ENCODE data around the gene SERINC2.
A peak's percentile ranks its signal among the peaks of the same experiment; 100 is the strongest.

Gene SERINC2

GRCh38 chr1:31415658-31416057 is 2.6 kb downstream of the SERINC2 start:
- Histone ChIP-seq H3K4me3 (ENCODE audit: low read depth, low read length) (no peak overlapping the region; the same call in 1 of the 2 replicates), H3K27ac (ENCODE audit: low read depth, low read length) (no peak overlapping the region), H2AFZ (ENCODE audit: low read length, unreplicated experiment) (no peak overlapping the region), H3K36me3 (ENCODE audit: insufficient read depth, low read length) (no peaks in the 10 kb centered on the region), H3K79me2 (ENCODE audit: control insufficient read depth, insufficient read depth, low read length, unreplicated experiment) (peaks cover 42% of the 10 kb centered on the region), H3K4me1 (ENCODE audit: control insufficient read depth, insufficient read depth, low read length, unreplicated experiment) (peaks cover 46% of the 10 kb centered on the region), H3K27me3 (ENCODE audit: insufficient read depth, low read length) (no peaks in the 10 kb centered on the region)

GRCh38 chr1:31416101-31416736 is 3.2 kb downstream of the SERINC2 start:
- peaks cover 44% of the 10 kb centered on the region for H3K79me2 ChIP-seq (ENCODE audit: control insufficient read depth, insufficient read depth, low read length, unreplicated experiment)
- peaks cover 43% of the 10 kb centered on the region for H3K4me1 ChIP-seq (ENCODE audit: control insufficient read depth, insufficient read depth, low read length, unreplicated experiment)
- H3K27me3 ChIP-seq (ENCODE audit: insufficient read depth, low read length): no peaks in the 10 kb centered on the region
- no peak overlapping the region for H2AFZ ChIP-seq (ENCODE audit: low read length, unreplicated experiment)
- H3K27ac ChIP-seq (ENCODE audit: low read depth, low read length): no peak overlapping the region
- H3K36me3 ChIP-seq (ENCODE audit: insufficient read depth, low read length): no peaks in the 10 kb centered on the region
- no peak overlapping the region for H3K4me3 ChIP-seq (ENCODE audit: low read depth, low read length)

- Histone ChIP-seq H3K4me3 (ENCODE audit: low read depth, low read length) (no peak overlapping the region), H2AFZ (ENCODE audit: low read length, unreplicated experiment) (no peak overlapping the region), H3K27ac (ENCODE audit: low read depth, low read length) (0 out of 2 replicates have a peak overlapping the region, but pooled peaks have one; percentile 5), H3K36me3 (ENCODE audit: insufficient read depth, low read length) (no peaks in the 10 kb centered on the region), H3K27me3 (ENCODE audit: insufficient read depth, low read length) (no peaks in the 10 kb centered on the region), H3K4me1 (ENCODE audit: control insufficient read depth, insufficient read depth, low read length, unreplicated experiment) (peaks cover 42% of the 10 kb centered on the region), H3K79me2 (ENCODE audit: control insufficient read depth, insufficient read depth, low read length, unreplicated experiment) (peaks cover 44% of the 10 kb centered on the region)
Observed at GRCh38 chr1:31417148-31417547, 4.1 kb downstream of the SERINC2 start.

GRCh38 chr1:31418626-31419323 is 5.8 kb downstream of the SERINC2 start:
- Histone ChIP-seq H3K79me2 (ENCODE audit: control insufficient read depth, insufficient read depth, low read length, unreplicated experiment) (peaks cover 47% of the 10 kb centered on the region), H2AFZ (ENCODE audit: low read length, unreplicated experiment) (no peak overlapping the region), H3K4me3 (ENCODE audit: low read depth, low read length) (no peak overlapping the region), H3K27ac (ENCODE audit: low read depth, low read length) (no peak overlapping the region), H3K4me1 (ENCODE audit: control insufficient read depth, insufficient read depth, low read length, unreplicated experiment) (peaks cover 41% of the 10 kb centered on the region), H3K27me3 (ENCODE audit: insufficient read depth, low read length) (no peaks in the 10 kb centered on the region), H3K36me3 (ENCODE audit: insufficient read depth, low read length) (no peaks in the 10 kb centered on the region)

- no peaks in the 10 kb centered on the region for H3K27me3 ChIP-seq (ENCODE audit: insufficient read depth, low read length)
- H3K27ac ChIP-seq (ENCODE audit: low read depth, low read length): no peak overlapping the region
- H3K79me2 ChIP-seq (ENCODE audit: control insufficient read depth, insufficient read depth, low read length, unreplicated experiment): peaks cover 28% of the 10 kb centered on the region
- H3K4me3 ChIP-seq (ENCODE audit: low read depth, low read length): no peak overlapping the region
- H2AFZ ChIP-seq (ENCODE audit: low read length, unreplicated experiment): no peak overlapping the region
- H3K36me3 ChIP-seq (ENCODE audit: insufficient read depth, low read length): no peaks in the 10 kb centered on the region
- peaks cover 28% of the 10 kb centered on the region for H3K4me1 ChIP-seq (ENCODE audit: control insufficient read depth, insufficient read depth, low read length, unreplicated experiment)
Observed at GRCh38 chr1:31420716-31421115, 7.7 kb downstream of the SERINC2 start.

- Histone ChIP-seq H3K4me1 (ENCODE audit: control insufficient read depth, insufficient read depth, low read length, unreplicated experiment) (peaks cover 21% of the 10 kb centered on the region), H3K27ac (ENCODE audit: low read depth, low read length) (no peak overlapping the region), H3K36me3 (ENCODE audit: insufficient read depth, low read length) (no peaks in the 10 kb centered on the region), H3K4me3 (ENCODE audit: low read depth, low read length) (no peak overlapping the region), H3K79me2 (ENCODE audit: control insufficient read depth, insufficient read depth, low read length, unreplicated experiment) (peaks cover 21% of the 10 kb centered on the region), H2AFZ (ENCODE audit: low read length, unreplicated experiment) (no peak overlapping the region), H3K27me3 (ENCODE audit: insufficient read depth, low read length) (no peaks in the 10 kb centered on the region)
Observed at GRCh38 chr1:31421371-31422040, 8.5 kb downstream of the SERINC2 start.

- peak overlapping the region; percentile 65 for H3K27ac ChIP-seq (ENCODE audit: low read depth, low read length)
- no peak overlapping the region for H2AFZ ChIP-seq (ENCODE audit: low read length, unreplicated experiment)
- H3K4me3 ChIP-seq (ENCODE audit: low read depth, low read length): no peak overlapping the region
- peaks cover 13% of the 10 kb centered on the region for H3K79me2 ChIP-seq (ENCODE audit: control insufficient read depth, insufficient read depth, low read length, unreplicated experiment)
- no peaks in the 10 kb centered on the region for H3K36me3 ChIP-seq (ENCODE audit: insufficient read depth, low read length)
- H3K4me1 ChIP-seq (ENCODE audit: control insufficient read depth, insufficient read depth, low read length, unreplicated experiment): peaks cover 13% of the 10 kb centered on the region
- no peaks in the 10 kb centered on the region for H3K27me3 ChIP-seq (ENCODE audit: insufficient read depth, low read length)
Observed at GRCh38 chr1:31422505-31423319, 9.7 kb downstream of the SERINC2 start.

GRCh38 chr1:31423418-31423947 is 10.5 kb downstream of the SERINC2 start:
- H2AFZ ChIP-seq (ENCODE audit: low read length, unreplicated experiment): no peak overlapping the region
- peaks cover 13% of the 10 kb centered on the region for H3K79me2 ChIP-seq (ENCODE audit: control insufficient read depth, insufficient read depth, low read length, unreplicated experiment)
- H3K27me3 ChIP-seq (ENCODE audit: insufficient read depth, low read length): no peaks in the 10 kb centered on the region
- H3K27ac ChIP-seq (ENCODE audit: low read depth, low read length): no peak overlapping the region
- H3K36me3 ChIP-seq (ENCODE audit: insufficient read depth, low read length): no peaks in the 10 kb centered on the region
- H3K4me3 ChIP-seq (ENCODE audit: low read depth, low read length): no peak overlapping the region
- H3K4me1 ChIP-seq (ENCODE audit: control insufficient read depth, insufficient read depth, low read length, unreplicated experiment): peaks cover 13% of the 10 kb centered on the region

- Histone ChIP-seq H3K27me3 (ENCODE audit: insufficient read depth, low read length) (no peaks in the 10 kb centered on the region), H3K27ac (ENCODE audit: low read depth, low read length) (no peak overlapping the region), H3K4me3 (ENCODE audit: low read depth, low read length) (no peak overlapping the region)
Observed at GRCh38 chr1:31424568-31424967, 11.6 kb downstream of the SERINC2 start.

More at GRCh38 chr1:31424568-31424967, 11.6 kb downstream of the SERINC2 start:
- no peak overlapping the region for H2AFZ ChIP-seq (ENCODE audit: low read length, unreplicated experiment)
- H3K36me3 ChIP-seq (ENCODE audit: insufficient read depth, low read length): no peaks in the 10 kb centered on the region
- H3K79me2 ChIP-seq (ENCODE audit: control insufficient read depth, insufficient read depth, low read length, unreplicated experiment): peaks cover 13% of the 10 kb centered on the region
- peaks cover 13% of the 10 kb centered on the region for H3K4me1 ChIP-seq (ENCODE audit: control insufficient read depth, insufficient read depth, low read length, unreplicated experiment)

Measured in ACC112 (cell line).